Measurements from ENCODE around the gene MAST2. TPM values are rescaled to one million over a fixed set of nuclear protein-coding genes. Genes with fewer than 3 reads are reported as not detected.
A peak's percentile ranks its signal among the peaks of the same experiment; 100 is the strongest.

MAST2 gene
- total and polyA plus RNA-seq, 9 of the 15 experiments (the other 6 are each of a cell fraction or from before 2014, with no cell fraction given): 0.73 to 32.0 (median 17.8) TPM

GRCh38 chr1:45804669-45804969, 1.2 kb downstream of the MAST2 start (continued):
- TF ChIP-seq, protein P1, sequence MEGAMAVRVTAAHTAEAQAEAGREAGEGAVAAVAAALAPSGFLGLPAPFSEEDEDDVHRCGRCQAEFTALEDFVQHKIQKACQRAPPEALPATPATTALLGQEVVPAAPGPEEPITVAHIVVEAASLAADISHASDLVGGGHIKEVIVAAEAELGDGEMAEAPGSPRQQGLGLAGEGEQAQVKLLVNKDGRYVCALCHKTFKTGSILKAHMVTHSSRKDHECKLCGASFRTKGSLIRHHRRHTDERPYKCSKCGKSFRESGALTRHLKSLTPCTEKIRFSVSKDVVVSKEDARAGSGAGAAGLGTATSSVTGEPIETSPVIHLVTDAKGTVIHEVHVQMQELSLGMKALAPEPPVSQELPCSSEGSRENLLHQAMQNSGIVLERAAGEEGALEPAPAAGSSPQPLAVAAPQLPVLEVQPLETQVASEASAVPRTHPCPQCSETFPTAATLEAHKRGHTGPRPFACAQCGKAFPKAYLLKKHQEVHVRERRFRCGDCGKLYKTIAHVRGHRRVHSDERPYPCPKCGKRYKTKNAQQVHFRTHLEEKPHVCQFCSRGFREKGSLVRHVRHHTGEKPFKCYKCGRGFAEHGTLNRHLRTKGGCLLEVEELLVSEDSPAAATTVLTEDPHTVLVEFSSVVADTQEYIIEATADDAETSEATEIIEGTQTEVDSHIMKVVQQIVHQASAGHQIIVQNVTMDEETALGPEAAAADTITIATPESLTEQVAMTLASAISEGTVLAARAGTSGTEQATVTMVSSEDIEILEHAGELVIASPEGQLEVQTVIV (CRISPR knock-in tag; IDR thresholded peaks at IDR 0.05; ENCODE audit: borderline replicate concordance): no peak

- Histone ChIP-seq H3K9me3 (replicated peaks; ENCODE audit: control insufficient read depth, insufficient read depth, low read depth, low read length) (no peaks in the 10 kb centered on the region), H3K27me3 (ENCODE audit: control insufficient read depth in 2 of 2, insufficient read depth in 2 of 2, low read length in 2 of 2) (no peaks in the 10 kb centered on the region), H3K4me3 (no peak overlapping the region), H3K9me1 (ENCODE audit: control insufficient read depth, insufficient read depth, low read length) (no peaks in the 10 kb centered on the region), H3K27ac (ENCODE audit: extremely low read depth, low read depth, low read length) (no peak overlapping the region), H3K36me3 (ENCODE audit: control insufficient read depth, insufficient read depth, low read length) (peaks cover 33% of the 10 kb centered on the region), H3K4me2 (ENCODE audit: insufficient read depth, low read length) (no peak overlapping the region), H3K79me2 (ENCODE audit: control insufficient read depth, insufficient read depth, low read length) (peaks cover 54% of the 10 kb centered on the region), H4K20me1 (replicated peaks; ENCODE audit: control insufficient read depth, insufficient read depth, low read length) (no peaks in the 10 kb centered on the region; the same call in 1 of the 2 replicates), H3K9ac (ENCODE audit: insufficient read depth in 1 of 2, low read depth in 2 of 2, low read length in 2 of 2) (no peak overlapping the region), H2AFZ (ENCODE audit: low read depth, low read length) (no peak overlapping the region), H3K4me1 (replicated peaks in 1 of 2; ENCODE audit: control insufficient read depth in 2 of 2, insufficient read depth in 2 of 2, low read length in 2 of 2) (peaks cover 19 to 23% of the 10 kb centered on the region in 2 experiments)
- CTCF ChIA-PET (ENCODE audit: low intra/inter-chr PET ratio): no interaction called here
- 93% methylated on average over 4 of the region's 4 CpGs for WGBS (ENCODE audit: insufficient coverage, low coverage, missing lambda C conversion rate)
- no TSS peak for BruUV-seq (replicated peaks)
- DNase-seq (ENCODE audit: extremely low read depth in 1 of 4, low spot score in 3 of 4) (no peak), ATAC-seq (no peak), FAIRE-seq (no peak)
- TF ChIP-seq ZNF146 (CRISPR knock-in tag; IDR thresholded peaks at IDR 0.05; ENCODE audit: unreplicated experiment): peak; percentile 65
- no peak for TF ChIP-seq ZNF639 (CRISPR knock-in tag; conservative IDR thresholded peaks at IDR 0.05 in 1 of 2, IDR thresholded peaks at IDR 0.05 in 1 of 2)
- peak; percentile 58 for TF ChIP-seq RBM25 (IDR thresholded peaks at IDR 0.05; ENCODE audit: low read depth, low read length, severe bottlenecking)
- in situ Hi-C loops (cut with MboI): no loop called here
- POLR2A ChIA-PET: interaction anchor here (1.3 kb wide), 1 partner anchor 120 kb away, joined by 3 read pairs; the partner anchor contains the start of gene GPBP1L1
- intact Hi-C loops (cut with micrococcal nuclease): no loop called here
These were observed 2.7 kb downstream of the MAST2 start for GRCh38 chr1:45806129-45806528.
